Epidermal melanocyte (primary cell): ENCODE results near the gene NEK10.

Experiments used
- DNase-seq: peaks from one replicate; pipeline ENCODE4 v3.0.0; 2011; ENCODE audit warnings: low spot score; ENCODE audit not compliant: insufficient read length

The NEK10 gene

GRCh38 chr3:27244374-27244773, 124.8 kb downstream of the NEK10 start:
- DNase-seq: no peak

DNA sequence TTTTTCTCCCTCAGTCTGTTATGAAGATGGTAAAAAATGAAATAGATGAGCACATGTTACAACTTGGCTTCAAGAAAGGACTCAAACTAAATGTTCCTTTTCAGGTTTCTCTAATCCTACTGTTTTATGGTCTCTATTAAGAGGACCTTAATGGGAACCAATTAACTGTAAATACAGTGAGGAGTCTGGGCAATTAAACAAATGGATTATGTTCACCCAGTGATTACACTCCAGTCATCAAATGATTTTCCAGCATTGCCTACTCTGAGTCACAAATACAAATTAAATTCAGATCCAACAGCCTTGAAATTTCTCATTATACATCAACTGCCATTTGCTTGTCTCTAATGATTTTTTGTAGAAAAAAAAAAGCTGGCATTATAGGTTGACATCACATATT, 129.2 kb downstream of the NEK10 start:
- no peak for DNase-seq

DNA sequence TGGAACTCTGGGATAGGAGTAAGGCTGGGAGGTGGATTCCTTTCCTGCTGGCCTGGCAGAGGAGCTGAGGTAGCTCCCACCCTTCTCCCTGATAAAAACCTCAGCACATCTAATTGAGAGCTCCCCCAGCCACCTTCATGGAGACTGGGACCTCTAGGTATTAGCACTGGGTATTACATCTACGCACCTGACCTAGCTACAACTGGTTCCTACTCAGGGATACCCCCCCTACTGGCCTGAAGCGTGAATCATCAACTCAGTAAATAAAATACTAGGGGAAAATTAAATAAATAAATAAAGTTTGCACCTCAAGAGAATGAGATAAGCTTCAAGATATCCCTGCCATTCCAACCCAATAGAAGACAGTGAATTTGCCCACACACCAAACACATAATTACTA, 140.4 kb downstream of the NEK10 start:
- DNase-seq: no peak

- no peak for DNase-seq
Observed at GRCh38 chr3:27224197-27224596, 145.0 kb downstream of the NEK10 start.

GRCh38 chr3:27221264-27221932, 147.8 kb downstream of the NEK10 start:
- no peak for DNase-seq

GRCh38 chr3:27220166-27220565, 149.0 kb downstream of the NEK10 start:
- DNase-seq: no peak

DNA sequence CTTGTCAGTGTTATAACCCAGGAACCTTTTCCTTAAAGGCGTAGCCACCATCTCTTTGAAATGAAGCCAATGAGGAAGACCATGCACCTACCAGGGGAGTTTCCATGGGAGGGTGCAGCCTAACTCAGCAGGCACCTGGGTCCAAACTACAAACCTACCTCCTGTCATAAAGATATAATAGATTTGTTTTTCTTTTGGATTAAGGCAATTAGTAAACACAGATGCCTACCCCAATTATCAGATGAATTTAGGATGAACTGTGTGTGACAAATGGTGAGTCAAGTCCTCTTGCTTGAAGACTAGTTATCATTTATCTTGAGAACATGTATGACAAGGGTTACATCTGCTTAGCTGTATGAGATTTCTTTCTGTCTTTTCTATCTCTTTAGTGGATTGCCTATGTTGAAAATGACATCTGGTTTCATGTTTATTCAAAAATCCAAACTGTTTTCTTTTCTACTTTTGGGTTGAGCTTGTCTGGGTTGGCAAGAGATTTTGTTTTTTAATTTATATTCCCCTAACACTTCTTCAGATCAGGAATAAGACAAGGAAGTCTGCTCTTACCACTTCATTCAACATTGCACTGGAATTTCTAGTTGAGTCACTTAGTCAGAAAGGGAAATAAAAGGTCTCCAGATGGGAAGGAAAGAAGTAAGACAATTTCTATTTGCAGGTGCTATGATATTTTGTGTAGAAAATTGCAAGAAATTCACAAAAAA, 149.9 kb downstream of the NEK10 start:
- no peak for DNase-seq

GRCh38 chr3:27216955-27217552, 152.1 kb downstream of the NEK10 start:
- DNase-seq: no peak

DNA sequence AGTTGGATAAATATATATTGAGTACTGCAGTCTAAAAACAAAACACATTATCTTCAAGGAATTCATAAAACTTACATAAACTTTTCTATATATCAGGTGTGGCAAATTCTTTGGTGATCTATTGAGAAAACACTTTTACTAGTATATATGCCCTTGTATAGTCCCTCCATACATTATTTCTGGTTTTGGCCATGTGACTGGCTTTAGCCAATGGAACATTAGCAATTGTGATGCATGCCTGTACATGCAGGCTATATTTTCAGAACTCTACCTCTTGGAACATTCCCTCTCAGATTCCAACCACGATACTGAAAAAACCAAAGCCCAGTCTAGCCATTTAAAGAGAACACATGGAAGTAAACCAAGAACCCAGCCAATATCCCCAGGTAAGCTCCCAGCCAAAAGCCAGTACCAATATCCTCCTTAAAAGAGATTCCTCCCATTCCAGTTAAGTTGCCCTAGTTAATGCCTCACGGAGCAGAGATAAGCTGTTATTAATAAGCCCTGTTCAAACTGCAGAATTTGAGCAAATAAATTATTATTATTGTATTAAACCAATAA, 152.8 kb downstream of the NEK10 start:
- no peak for DNase-seq

DNA sequence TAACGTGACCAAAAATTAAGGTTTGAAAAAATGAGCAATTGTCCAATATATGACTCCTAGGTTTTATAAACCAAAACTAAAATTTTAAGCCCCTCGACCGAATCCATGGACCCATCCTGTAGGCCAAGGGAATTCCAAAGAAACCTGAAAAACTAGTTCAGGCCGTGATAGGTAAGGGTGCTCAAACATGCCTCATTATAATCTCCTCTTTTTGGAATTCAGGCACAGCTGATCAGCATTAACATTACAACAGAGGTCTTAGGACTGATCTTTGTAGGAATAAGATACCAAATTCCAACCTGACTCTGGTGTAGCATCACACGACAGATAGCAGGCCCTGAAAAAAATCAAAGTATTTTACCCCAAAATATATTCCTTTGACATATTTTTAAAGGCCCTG, 155.7 kb downstream of the NEK10 start:
- DNase-seq: no peak

- DNase-seq: no peak
Observed at GRCh38 chr3:27209617-27210264, 159.4 kb downstream of the NEK10 start.

DNA sequence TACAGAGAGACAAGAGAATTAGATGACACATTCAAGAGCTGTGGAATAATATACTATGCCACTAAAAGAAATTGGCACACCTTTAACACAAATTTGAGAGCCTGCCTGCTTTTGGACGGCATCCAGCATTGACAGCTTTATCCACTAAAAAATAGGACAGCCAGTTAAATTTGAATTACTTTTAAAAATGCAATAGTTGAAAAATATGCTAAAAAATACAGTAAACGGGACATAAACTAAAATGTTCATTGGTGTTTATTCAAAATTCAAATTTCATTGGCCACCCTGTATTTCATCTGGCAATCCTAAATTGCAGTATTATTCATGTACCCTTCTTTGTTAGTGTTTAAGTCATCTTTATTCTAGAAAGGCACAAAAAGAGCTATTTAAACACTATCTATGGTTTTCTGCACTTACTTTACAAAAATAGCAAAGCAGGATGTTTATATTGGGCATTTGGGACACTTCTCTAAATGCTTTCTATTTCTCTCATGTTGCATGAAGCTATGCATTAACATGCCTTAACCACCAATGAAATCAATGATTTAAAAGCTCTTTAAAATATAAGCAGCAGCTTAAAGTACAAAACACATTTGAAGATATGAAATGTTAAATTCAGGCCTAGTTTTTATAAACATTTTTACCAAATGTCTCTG, 160.1 kb downstream of the NEK10 start:
- no peak for DNase-seq

DNA sequence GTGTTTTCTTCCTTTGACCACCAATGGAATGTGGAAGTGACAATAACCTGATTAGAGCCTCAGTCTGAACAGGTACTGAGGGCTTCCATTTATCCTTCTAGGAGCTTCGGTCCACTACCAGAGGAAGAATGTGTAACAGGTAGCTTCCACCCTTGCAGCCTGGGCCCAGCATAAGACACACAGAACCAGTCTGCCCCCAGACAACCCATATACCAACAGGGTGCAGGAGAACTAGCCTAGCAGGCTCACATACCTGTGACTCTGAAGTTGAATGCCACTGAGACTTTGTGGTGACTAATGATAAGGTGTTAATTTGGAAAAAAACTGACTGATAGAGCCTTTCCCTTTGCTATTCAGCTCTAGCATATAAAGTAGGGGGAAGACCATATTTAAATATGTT, 166.2 kb downstream of the NEK10 start:
- DNase-seq: no peak

DNA sequence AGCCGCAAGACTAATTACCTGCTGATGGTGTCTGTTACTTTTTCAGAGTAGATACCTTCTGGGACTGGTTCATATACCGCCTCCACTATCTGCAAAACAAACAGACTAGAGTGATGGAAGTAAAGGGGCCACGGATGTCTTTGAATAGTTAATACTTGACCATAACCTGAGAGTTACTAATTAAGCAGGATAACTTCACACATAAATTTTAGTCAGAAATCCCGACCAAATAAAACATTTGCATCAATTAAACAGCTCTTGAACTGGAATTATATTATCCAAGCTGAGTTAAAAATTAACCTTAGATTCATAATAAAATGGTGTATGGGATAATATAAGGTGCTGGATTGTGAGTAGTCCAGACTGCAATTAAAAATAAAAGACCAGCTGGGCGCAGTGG, 167.7 kb downstream of the NEK10 start:
- no peak for DNase-seq

DNA sequence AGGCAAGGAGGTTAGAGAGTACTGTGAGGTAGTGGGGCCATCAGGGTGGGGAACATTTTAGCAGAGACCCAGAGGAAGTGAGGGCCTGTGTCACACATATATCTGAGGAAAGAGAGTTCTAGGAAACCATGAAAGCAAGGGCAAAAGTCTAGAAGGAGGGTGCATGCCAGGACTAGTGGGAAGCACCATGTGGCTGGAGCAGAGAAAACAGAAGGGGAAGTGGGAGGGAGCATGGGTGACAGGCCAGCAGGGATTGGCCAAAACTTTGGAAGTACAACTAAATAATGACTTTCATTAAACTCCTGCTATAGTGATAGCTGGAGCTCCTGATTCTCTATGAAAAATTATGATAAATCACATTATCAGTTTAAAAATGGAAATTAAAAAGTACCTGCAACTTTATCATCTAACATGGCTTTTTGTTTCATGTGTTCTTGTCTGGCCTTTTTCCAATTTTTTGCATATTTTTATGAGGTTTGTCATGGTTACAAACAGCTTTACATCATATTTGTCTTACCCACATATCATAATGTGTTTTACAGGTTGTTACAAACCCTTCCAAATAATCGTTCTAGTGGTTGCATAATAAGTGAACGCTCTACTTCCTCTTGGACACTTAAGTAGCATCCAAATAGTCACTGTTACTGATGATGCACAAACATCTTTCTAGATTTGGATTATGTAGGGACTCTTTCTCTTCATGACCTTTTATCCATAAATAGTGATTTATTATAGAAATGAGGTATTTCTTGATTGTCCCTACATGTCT, 168.3 kb downstream of the NEK10 start:
- DNase-seq: no peak

DNA sequence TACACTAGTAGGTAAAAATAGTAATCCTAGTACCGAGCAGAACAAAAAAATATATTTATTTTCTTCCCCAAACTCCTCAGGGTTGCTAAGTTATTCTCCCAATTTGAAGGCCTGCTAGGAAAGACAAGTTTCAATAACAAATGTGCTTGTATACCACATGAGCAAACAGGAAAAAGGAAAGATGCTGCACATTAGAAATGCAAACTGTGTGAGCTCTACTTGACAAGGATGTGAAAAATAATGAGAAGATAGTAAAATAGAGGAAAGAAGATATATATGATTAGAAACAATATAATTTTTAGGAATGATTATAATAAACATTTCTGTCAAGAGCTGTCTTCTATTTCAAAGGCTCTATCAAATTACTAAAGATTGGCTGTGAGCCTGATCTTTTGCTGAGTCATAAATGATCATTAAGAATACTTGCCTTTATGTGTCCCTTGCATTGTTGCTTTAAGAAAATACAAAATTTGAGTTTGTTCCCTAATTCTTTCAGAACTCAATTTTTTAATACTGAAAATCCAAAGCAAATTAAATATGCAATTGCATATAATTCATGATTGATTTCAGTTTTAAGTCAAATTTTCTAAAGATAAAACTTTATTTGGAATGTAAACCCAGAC, 174.2 kb downstream of the NEK10 start:
- DNase-seq: no peak

DNA sequence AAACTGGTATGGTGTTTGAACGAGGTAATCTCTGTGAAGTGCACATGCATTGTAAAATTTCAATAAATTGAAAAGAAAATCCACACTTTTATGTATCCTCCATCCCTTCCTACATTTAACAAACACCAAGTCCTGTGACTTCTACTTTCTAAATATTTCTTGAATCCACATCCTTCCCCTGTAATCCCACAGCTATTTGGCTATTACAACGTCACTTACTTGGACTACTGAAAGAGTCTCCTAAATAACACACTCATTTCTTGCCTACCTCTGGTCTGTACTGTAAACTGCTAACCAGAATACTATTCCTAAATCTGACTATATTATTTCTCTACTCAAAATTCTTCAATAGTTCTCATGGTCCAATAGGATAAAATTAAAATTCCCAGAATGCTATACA, 176.1 kb downstream of the NEK10 start:
- no peak for DNase-seq

DNA sequence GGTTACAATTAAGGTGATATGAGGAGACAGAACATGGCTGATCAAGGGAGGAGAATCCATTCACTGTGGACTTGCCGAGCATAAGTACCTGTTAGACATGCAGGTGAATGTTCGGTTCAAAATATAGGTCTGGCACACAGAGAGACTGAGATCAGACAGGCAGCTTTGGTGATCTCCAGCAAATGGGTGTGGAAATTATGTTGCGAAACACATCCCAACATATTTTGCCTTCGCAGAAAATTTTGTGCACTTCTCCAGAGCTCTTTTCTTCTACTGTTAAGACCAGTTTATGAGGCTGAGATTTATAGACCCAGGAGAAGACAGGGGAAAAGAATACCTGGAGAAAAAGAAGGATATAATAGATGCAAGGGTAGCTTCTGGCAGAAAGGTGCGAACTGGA, 183.2 kb downstream of the NEK10 start:
- no peak for DNase-seq

GRCh38 chr3:27185231-27185989, 183.8 kb downstream of the NEK10 start:
- no peak for DNase-seq

GRCh38 chr3:27184261-27184660, 184.9 kb downstream of the NEK10 start:
- no peak for DNase-seq
